Nephron (organoid): ENCODE measurements around the gene BLOC1S6.

ENCODE experiments used
- H3K27ac Mint-ChIP-seq, 3 experiments: 2 replicates each; pipeline ENCODE4 v1.8.0; 2020; ENCODE audit warnings: mixed read lengths in 3 of 3, mild to moderate bottlenecking in 2 of 3, moderate library complexity in 1 of 3
- H3K27me3 Mint-ChIP-seq: 2 replicates; pipeline ENCODE4 v1.8.0; 2021; ENCODE audit warnings: low read depth, mild to moderate bottlenecking, moderate library complexity, mixed read lengths
- H3K36me3 Mint-ChIP-seq: 2 replicates; pipeline ENCODE4 v1.8.0; 2020; ENCODE audit warnings: low read depth, mixed read lengths
- H3K4me1 Mint-ChIP-seq: 2 replicates; pipeline ENCODE4 v1.8.0; 2020; ENCODE audit warnings: mixed read lengths
- H3K4me3 Mint-ChIP-seq, 3 experiments: 2 replicates each; pipeline ENCODE4 v1.8.0; 2020; ENCODE audit warnings: mild to moderate bottlenecking in 3 of 3, mixed read lengths in 3 of 3, moderate library complexity in 2 of 3
- H3K9me3 Mint-ChIP-seq: 2 replicates; pipeline ENCODE4 v1.8.0; 2020; ENCODE audit warnings: mixed read lengths
- TF ChIP-seq, protein P1 (sequence below), 3 experiments: fragments of 200-600 bp; sonication (generic); IDR thresholded peaks; one replicate each; pipeline ENCODE4 v1.5.0; 2021; ENCODE audit warnings: antibody characterized with exemption in 3 of 3; ENCODE audit not compliant: unreplicated experiment in 3 of 3

Gene BLOC1S6

DNA sequence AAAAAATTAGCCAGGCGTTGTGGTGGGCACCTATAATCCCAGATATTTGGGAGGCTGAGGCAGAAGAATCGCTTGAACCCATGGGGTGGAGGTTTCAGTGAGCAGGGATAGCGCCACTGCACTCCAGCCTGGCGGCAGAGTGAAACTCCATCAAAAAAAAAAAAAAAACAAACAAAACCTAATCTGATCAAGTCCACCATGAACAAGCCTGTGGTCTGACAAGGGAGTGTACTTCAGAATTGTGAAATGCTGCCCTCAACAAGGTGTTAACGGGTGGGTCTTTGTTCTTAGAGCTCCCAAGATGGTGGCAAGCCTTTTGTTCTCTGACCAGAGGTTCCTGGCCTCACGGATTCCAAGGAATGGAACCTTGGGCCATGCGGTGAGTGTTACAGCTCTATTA is 40.4 kb upstream of the BLOC1S6 start:
- Mint-ChIP-seq H3K27me3 (no peaks in the 10 kb centered on the region), H3K4me3 (no peak overlapping the region)
- TF ChIP-seq, protein P1, sequence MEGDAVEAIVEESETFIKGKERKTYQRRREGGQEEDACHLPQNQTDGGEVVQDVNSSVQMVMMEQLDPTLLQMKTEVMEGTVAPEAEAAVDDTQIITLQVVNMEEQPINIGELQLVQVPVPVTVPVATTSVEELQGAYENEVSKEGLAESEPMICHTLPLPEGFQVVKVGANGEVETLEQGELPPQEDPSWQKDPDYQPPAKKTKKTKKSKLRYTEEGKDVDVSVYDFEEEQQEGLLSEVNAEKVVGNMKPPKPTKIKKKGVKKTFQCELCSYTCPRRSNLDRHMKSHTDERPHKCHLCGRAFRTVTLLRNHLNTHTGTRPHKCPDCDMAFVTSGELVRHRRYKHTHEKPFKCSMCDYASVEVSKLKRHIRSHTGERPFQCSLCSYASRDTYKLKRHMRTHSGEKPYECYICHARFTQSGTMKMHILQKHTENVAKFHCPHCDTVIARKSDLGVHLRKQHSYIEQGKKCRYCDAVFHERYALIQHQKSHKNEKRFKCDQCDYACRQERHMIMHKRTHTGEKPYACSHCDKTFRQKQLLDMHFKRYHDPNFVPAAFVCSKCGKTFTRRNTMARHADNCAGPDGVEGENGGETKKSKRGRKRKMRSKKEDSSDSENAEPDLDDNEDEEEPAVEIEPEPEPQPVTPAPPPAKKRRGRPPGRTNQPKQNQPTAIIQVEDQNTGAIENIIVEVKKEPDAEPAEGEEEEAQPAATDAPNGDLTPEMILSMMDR (IDR thresholded peaks at IDR 0.05; ENCODE audit: unreplicated experiment in 3 of 3), result no peak

DNA sequence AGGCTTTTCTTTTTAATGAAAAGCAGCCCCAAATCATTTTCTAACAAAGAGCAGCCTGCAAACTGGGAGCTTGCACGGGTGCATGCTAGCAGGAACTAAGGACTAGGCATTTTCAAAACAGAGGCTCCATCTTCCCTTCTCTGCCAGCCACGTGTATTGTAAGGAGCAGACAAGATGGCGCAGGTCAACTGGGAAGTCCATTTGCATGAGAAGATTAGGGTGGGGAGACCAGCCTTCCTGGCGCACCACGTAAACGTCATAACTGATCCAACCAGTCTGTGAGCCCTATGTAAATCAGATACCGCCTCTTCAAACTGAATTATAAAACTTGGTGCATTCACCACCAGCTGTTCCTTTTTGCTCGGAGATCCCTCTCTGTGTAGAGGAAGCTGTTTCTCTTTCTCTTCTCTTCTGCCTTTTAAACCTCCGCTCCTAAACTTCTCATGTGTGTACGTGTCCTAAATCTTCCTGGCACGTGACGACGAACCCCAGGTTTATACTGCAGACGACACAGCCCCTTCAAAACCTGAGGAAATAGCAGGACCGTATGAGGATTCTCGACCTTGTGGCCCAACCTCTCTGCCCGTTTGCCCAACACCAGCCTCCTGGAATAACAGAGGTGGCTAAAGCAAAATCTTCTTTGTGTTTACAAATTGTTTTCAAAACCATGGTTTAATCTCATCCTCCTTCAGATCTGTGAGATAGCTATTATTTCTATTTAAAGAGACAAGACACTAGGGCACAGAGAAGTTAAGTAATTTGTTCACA is 38.2 kb upstream of the BLOC1S6 start:
- H3K36me3 Mint-ChIP-seq, result no peaks in the 10 kb centered on the region
- H3K9me3 Mint-ChIP-seq, result no peaks in the 10 kb centered on the region
- no peaks in the 10 kb centered on the region for H3K27me3 Mint-ChIP-seq
- H3K4me1 Mint-ChIP-seq, result no peaks in the 10 kb centered on the region
- H3K27ac Mint-ChIP-seq, result no peak overlapping the region
- no peak overlapping the region for H3K4me3 Mint-ChIP-seq
- TF ChIP-seq, protein P1 (IDR thresholded peaks at IDR 0.05; ENCODE audit: unreplicated experiment in 3 of 3), result no peak

More for the DNA sequence above, 40.4 kb upstream of the BLOC1S6 start:
- no peaks in the 10 kb centered on the region for H3K9me3 Mint-ChIP-seq
- H3K27ac Mint-ChIP-seq, result no peak overlapping the region
- H3K4me1 Mint-ChIP-seq, result no peaks in the 10 kb centered on the region
- H3K36me3 Mint-ChIP-seq, result no peaks in the 10 kb centered on the region

DNA sequence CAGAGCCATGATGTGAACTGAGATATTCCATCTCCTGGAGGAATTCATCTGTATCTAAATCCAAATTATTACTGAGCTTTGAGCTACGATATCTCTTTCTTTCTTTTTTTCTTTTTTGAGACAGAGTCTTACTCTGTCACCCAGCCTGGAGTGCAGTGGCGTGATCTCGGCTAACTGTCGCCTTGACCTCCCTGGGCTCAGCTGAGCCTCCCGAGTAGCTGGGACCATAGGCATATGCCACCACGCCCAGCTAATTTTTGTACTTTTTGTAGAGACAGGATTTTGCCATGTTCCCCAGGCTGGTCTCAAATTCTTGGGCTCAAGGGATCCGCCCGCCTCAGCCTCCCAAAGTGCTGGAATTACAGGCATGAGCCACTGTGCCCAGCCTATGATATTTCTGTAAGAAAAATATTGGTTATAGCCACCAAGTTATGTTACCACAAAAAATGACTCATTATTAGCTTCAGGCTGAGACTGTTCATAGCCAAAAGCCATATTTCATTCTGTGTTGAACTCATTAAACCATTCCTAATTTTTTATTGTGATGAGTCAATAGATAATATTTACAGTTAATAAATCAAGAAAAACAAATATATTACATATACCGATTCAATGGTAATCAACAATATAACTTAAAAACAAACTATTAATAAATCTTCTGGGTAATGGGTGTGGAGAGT is 37.5 kb upstream of the BLOC1S6 start:
- TF ChIP-seq, protein P1 (IDR thresholded peaks at IDR 0.05; ENCODE audit: unreplicated experiment in 3 of 3), result no peak

DNA sequence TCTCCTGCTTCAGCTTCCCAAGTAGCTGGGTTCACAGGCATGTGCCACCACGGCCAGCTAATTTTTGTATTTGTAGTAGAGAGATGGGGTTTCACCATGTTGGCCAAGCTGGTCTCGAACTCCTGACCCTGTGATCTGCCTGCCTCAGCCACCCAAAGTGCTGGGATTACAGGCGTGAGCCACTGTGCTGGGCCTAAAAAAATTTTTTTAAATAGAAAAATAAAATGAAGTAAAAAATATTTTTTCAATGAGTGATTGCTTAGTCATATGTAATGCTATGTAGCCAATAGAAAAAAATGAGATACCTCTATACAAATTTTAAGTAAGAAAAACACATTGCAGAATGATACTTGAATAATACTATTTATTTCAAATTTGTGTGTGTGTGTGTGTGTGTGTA is 36.7 kb upstream of the BLOC1S6 start:
- TF ChIP-seq, protein P1 (IDR thresholded peaks at IDR 0.05; ENCODE audit: unreplicated experiment in 3 of 3), result no peak
- no peak overlapping the region for H3K27ac Mint-ChIP-seq
- H3K27me3 Mint-ChIP-seq, result no peaks in the 10 kb centered on the region

More for the DNA sequence above, 37.5 kb upstream of the BLOC1S6 start:
- H3K4me1 Mint-ChIP-seq, result no peaks in the 10 kb centered on the region
- H3K4me3 Mint-ChIP-seq, result no peak overlapping the region
- no peaks in the 10 kb centered on the region for H3K27me3 Mint-ChIP-seq
- H3K9me3 Mint-ChIP-seq, result no peaks in the 10 kb centered on the region
- H3K27ac Mint-ChIP-seq, result no peak overlapping the region
- no peaks in the 10 kb centered on the region for H3K36me3 Mint-ChIP-seq

DNA sequence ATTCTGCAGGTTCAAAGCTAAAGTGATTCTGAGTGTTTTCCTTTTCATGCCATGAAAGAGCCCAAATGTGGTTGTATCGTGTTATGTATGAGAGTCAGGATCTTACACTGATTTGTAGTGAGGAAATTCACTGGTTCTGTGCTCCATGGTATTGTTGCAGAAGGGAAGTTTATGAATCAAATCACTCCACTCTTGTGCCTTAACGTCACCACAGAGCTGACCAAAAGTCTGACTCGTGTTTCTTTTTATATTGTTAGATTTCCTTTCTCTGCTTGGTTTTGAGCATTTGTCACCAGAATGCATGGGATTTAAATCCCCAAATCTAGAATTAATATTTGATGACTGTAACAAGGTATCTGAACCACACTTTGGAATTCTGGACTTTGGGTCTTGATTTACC is 35.5 kb upstream of the BLOC1S6 start:
- Mint-ChIP-seq H3K27ac (no peak overlapping the region), H3K36me3 (no peaks in the 10 kb centered on the region), H3K9me3 (no peaks in the 10 kb centered on the region), H3K27me3 (peaks cover 4% of the 10 kb centered on the region), H3K4me3 (no peak overlapping the region), H3K4me1 (no peaks in the 10 kb centered on the region)
- TF ChIP-seq, protein P1 (IDR thresholded peaks at IDR 0.05; ENCODE audit: unreplicated experiment in 3 of 3), result no peak

More for the DNA sequence above, 36.7 kb upstream of the BLOC1S6 start:
- Mint-ChIP-seq H3K4me1 (no peaks in the 10 kb centered on the region), H3K9me3 (no peaks in the 10 kb centered on the region), H3K36me3 (no peaks in the 10 kb centered on the region), H3K4me3 (no peak overlapping the region)
